NK-92 (cell line): Measurements from ENCODE around the gene KRT17.

Experiments
- DNase-seq: peaks from one replicate; lab custom pipeline; 2025; ENCODE audit not compliant: unreplicated experiment; lab: John Stamatoyannopoulos, UW

KRT17 gene

DNA sequence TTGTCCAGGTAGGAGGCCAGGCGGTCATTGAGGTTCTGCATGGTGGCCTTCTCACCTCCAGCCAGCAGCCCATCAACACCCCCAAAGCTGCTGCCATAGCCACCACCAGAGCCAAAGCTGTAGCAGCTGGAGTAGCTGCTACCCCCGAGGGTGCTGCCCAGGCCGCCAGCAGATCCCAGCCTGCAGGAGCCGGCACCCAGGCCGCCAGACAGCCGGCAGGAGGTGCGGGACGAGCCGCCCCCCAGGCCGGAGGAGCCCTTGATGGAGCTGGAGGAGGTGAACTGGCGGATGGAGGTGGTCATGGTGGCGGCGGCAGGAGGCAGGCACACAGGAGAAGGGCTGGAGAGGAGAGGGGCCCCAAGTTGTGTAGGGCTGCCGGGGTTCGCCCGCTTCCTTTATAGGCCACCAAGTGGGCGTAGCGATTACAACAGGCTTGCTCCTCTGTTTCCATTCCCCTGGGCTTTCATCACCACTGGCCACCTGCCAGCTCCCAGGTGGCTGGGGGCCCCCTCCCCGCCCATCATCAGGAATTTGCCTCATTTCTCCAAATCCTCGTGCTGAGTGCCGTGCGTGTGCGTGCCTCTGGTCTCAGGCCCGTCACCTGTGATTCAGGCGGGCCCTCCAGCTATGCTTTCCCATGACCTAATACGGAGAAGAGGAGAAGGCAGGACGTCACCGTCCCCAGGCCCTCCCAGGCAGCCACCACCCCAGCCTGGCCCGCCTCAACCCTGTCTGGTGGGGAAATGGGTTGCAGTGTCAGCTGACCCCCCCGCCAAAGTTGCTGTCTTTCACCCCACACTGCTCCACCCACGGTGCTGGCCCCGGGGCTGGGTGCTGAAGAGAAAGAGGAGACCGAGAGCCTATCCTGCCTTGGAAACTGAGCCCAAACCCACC is at the start of gene KRT17:
TSS of gene KRT17 (minus strand) at position 368 of the 894 bp plus-strand sequence. CDS start at position 302, 66 bp downstream.
- DNase-seq: no peak

- no peak for DNase-seq
These were observed 47.8 kb upstream of the KRT17 start for GRCh38 chr17:41672153-41672552.

DNA sequence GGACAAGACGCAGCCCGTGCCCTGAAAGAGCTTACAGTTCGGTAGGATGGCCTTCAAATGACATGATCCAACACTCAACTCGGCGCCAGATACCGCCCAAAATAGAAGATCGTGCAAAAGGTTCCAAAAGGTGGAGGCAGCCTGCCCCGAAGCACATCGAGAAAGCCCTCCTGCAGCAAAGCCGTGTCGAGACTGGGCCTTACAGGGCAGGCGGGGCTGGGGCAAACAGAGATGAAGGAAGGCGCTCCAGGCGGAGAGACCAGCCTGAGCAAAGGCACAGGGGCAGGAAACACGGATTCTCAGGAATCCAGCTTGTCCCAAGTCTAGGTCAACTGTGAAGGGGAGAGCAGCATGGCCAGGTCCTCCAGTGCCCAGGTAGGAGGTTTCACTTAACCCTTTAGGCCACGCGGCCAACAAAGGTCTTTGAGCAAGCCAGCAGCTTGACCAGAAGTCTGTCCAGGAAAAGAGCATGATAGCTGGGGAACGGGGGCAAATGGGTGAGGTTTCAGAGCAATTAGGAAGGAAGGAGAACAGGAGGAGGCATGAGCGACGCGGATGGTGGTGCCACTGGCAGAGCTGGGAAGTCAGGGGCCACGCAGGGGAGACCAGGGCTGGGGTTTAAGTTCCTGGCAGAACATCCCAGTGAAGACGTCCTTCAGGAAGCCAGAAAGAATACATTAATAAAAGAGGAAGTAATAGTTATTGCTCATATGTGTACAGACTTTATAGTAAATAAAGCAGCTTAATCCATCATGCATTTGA is 43.1 kb upstream of the KRT17 start:
- DNase-seq: no peak

DNA sequence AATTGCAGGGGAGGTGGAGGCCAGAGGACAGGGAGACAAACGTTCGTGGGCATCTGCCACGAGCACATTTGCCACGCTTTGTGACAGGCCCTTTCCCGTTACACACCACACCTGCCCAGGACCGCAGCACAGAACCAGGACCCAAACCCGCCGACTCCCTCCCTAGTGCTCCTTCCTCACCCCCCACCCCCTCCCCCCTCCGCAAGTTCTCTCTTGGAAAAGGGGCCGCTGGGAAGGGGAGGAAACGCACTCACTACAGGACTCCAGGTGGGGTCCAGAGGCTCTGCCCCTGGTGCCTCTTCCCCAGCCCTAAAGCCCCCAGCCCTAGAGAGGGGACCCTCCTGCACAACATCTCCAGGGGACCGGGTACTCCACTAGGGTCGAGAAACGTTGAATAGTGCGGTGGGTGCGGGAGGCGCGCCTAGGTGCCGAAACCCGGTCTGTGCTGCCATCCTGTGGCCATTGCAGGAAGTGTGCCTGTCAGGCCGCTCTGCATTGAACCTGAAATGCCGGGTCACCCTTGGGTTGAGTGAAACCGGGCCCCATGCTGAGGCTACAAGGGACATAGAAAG is 42.4 kb upstream of the KRT17 start:
- DNase-seq: no peak

DNA sequence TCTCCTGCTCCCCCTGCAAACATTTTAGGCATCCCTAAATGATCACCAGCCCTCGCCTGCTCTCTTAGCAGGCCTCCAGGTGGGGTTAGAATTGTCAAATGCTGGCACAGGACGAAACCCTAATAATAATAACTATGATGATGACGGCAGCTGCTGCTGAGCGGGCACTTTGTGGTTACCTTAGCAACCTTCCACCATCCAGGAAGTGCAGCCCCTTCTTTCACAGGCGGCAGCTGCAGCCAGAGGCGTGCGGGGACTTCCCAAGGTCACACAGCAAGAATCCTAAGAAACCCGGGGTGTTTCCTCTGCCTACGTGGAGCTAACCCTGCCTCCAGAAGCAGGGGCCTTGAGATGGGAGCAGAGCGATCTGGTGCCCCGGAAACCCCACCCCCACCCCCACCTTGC is 41.9 kb upstream of the KRT17 start:
- no peak for DNase-seq

GRCh38 chr17:41665566-41666236 is 41.3 kb upstream of the KRT17 start:
- no peak for DNase-seq

GRCh38 chr17:41664587-41665565 is 40.5 kb upstream of the KRT17 start:
- DNase-seq: no peak

- no peak for DNase-seq
These were observed 39.7 kb upstream of the KRT17 start for GRCh38 chr17:41664172-41664457.

DNA sequence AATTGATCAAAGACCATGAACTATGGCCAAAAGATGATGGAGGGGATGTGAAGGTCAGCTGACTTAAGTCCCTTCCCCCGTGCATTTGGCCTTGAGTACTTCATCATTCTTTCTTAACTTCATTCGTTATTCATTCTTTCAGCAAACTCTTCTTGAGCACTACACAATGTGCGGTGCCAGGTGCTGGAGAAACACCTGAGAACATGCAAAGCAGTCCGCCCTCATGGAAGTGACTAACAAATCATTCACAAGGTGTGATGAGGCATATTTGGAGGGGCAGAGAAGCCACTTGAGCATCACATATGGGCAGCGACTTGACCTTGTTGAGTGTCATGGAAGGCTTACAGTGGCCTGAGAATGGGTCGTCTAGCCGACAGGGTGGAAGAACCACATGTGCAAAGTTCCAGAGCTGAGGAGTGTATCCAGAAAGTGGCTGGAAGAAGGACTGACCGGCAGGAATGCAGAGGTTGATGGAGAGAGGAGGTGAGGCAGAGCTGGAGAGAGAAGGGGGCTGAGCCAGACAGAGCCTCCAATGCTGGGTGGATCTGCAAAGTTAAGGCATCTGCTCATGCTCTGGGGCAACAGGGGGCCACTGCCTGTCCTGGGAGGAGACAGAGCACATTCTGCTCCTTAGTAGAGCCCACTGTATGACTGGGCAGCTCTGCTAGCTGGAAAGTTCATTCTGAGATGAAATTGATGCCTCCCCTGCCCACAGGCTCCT is 39.2 kb upstream of the KRT17 start:
- no peak for DNase-seq

DNA sequence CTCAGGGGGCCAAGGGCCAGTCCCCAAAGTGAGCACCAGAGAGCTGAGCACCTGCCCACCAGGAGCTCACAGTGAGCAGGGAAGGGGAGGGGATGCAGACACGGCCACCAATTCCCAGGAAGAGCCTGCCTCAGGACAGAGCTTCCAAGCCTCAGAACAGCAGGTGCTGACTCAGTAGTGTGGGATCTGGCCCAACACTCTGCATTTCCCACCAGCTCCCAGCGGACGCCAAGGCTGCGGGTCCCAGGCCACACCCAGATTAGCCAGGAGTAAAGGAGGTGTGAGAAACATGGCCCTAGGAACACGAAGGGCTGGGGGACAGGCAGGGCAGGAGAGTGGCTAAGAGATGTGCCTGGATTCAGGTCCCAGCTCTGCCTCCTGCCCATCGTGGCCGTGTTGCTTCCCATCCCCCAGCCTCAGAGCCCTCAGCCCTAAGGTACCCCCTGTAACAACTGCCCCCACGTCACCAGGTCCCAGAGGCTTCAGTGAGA is 35.9 kb upstream of the KRT17 start:
- no peak for DNase-seq

GRCh38 chr17:41659427-41660212 is 35.2 kb upstream of the KRT17 start:
- DNase-seq: no peak

GRCh38 chr17:41658846-41659245 is 34.5 kb upstream of the KRT17 start:
- DNase-seq: no peak

- no peak for DNase-seq
These were observed 33.6 kb upstream of the KRT17 start for GRCh38 chr17:41657936-41658335.

- DNase-seq: no peak
These were observed 32.9 kb upstream of the KRT17 start for GRCh38 chr17:41657176-41657754.

DNA sequence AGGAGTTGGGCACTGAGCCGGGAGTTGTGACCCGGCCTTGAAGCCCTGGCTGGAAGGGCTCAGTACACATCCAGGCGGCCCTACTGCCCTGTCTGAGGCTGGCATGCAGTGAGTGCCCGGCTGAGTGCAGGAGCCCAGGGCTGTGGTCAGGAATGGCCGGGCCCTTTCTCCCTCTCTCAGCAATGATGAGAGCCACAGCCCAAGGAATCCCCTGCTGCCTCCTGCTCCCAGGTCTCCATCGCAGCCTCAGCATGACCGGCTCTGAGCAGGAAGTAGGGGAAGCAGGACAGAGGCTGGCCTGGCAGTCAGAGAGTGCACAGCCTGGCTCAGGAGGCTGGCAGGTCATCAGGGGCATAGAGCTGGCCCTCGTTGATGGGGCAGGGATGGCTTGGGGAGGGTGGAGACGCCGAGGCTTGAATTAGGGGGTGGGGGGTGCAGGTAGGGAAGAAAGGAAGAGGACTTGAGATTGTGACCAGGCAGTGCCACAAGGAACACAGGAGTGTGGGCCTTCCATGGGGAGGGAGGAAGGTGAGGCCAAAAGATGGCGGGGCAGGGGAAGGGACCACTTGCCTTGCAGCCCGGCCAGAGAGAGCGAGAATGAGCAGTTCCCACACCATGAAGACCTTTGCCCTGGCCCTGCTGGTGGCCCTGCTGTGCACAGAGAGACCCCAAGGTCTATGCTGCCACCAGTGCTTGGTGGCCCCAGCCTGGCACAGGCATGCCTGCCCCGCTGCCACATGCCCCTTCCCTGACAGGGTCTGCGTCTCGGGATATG is 32.1 kb upstream of the KRT17 start:
- no peak for DNase-seq

DNA sequence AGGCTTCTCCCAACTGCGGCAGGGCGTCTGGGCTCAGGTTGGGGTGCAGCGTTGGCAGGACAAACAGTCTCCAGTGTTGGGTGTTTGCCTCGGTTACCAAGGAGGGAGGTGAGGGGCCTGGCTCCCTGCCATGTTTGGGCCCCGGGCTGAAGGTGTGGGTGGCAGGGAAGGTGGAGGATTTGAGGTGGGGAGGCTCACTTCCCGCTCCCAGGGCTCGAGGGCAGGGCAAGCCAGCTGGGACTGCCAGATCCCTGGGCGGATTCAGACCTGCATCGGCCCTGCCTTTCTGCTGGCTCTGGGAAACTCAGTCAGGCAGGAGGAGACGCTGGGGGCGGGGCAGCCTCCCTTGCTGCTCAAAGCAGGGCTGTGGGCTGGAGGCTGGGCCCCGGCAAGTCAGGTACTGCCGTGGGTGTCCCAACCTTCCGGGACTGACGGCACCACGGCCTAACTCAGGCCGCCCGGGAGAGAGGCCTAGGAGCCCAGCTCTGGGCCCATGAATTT is 31.3 kb upstream of the KRT17 start:
- DNase-seq: no peak
